Subcutaneous adipose tissue (tissue), 4 donors: ENCODE data around the gene TSPOAP1. TPM values are rescaled to one million over a fixed set of nuclear protein-coding genes. Genes with fewer than 3 reads are reported as not detected.

Experiments used
- CTCF ChIP-seq: fragments of 450-650 bp; IDR thresholded peaks from one replicate; pipeline ENCODE4 v1.5.1; 2016; ENCODE audit warnings: low read depth, mild to moderate bottlenecking, control low read depth, antibody characterized with exemption, moderate library complexity
- total RNA-seq, 4 donors: library from RNA; depleted of rRNA; stranded (reverse); fragments of >200 nt; gene quantifications; one replicate each; pipeline ENCODE4 v1.1.0, GENCODE V29; 2016

Gene TSPOAP1
- total RNA-seq, 4 donors from 2014 or later = 0.65 to 4.3 (median 1.1) TPM

GRCh38 chr17:58327363-58328194, 1.0 kb downstream of the TSPOAP1 start:
- no peak for TF ChIP-seq CTCF

- no peak for TF ChIP-seq CTCF
Observed at GRCh38 chr17:58326609-58327362, 1.8 kb downstream of the TSPOAP1 start.

- no peak for TF ChIP-seq CTCF
Observed at GRCh38 chr17:58325976-58326468, 2.6 kb downstream of the TSPOAP1 start.

GRCh38 chr17:58325289-58325726, 3.3 kb downstream of the TSPOAP1 start:
- TF ChIP-seq CTCF = no peak

- TF ChIP-seq CTCF = no peak
Observed at GRCh38 chr17:58324409-58325288, 3.9 kb downstream of the TSPOAP1 start.

- no peak for TF ChIP-seq CTCF
Observed at GRCh38 chr17:58324056-58324408, 4.6 kb downstream of the TSPOAP1 start.
